A673 (cell line): ENCODE measurements around the gene PHB1. TPM values are rescaled to one million over a fixed set of nuclear protein-coding genes. Genes with fewer than 3 reads are reported as not detected.

ENCODE experiments used
- BruUV-seq: library from RNA; stranded (reverse); fragments of 400-500 nt; replicated peaks from 2 replicates; lab custom pipeline; 2021; lab: Mats Ljungman, UMichigan
- CTCF ChIA-PET: fragments of 300-600 bp; sonication (Branson Sonifier 250); formaldehyde crosslinking; loops from one replicate; lab custom pipeline; 2022; ENCODE audit warnings: antibody characterized with exemption; lab: Charles Lee
- POLR2A ChIA-PET: fragments of 300-600 bp; sonication (Branson Sonifier 250); formaldehyde crosslinking; loops from one replicate; lab custom pipeline; 2022; ENCODE audit warnings: antibody characterized with exemption; ENCODE audit not compliant: low non-redundant PET; lab: Charles Lee
- DNase-seq: peaks from one replicate; pipeline ENCODE4 v3.0.0-alpha.2; 2015; ENCODE audit warnings: low spot score
- H3K27ac ChIP-seq: fragments of 200-600 bp; sonication (generic); 2 replicates; pipeline ENCODE4 v1.5.1; 2016; ENCODE audit warnings: mixed run types, low read depth, mild to moderate bottlenecking, mixed read lengths, antibody characterized with exemption, low read length; ENCODE audit not compliant: poor library complexity, severe bottlenecking
- H3K27me3 ChIP-seq: fragments of 200-600 bp; sonication (generic); replicated peaks from 2 replicates; pipeline ENCODE4 v1.6.1; 2017; ENCODE audit warnings: mixed run types, low read depth, mild to moderate bottlenecking, mixed read lengths, antibody characterized with exemption, low read length; ENCODE audit not compliant: insufficient read depth, poor library complexity
- H3K36me3 ChIP-seq: fragments of 200-600 bp; sonication (generic); 2 replicates; pipeline ENCODE4 v1.6.1; 2016; ENCODE audit warnings: mixed run types, mild to moderate bottlenecking, mixed read lengths, antibody characterized with exemption, low read length; ENCODE audit not compliant: insufficient read depth, poor library complexity, severe bottlenecking
- H3K4me1 ChIP-seq: fragments of 200-600 bp; sonication (generic); 2 replicates; pipeline ENCODE4 v1.6.1; 2017; ENCODE audit warnings: mixed run types, mild to moderate bottlenecking, mixed read lengths, antibody characterized with exemption, low read length; ENCODE audit not compliant: insufficient read depth, poor library complexity, severe bottlenecking
- H3K4me3 ChIP-seq: fragments of 200-600 bp; sonication (generic); 2 replicates; pipeline ENCODE4 v1.5.1; 2016; ENCODE audit warnings: low read depth, mixed run types, mild to moderate bottlenecking, mixed read lengths, low read length; ENCODE audit not compliant: poor library complexity, severe bottlenecking
- H3K9me3 ChIP-seq: fragments of 200-600 bp; sonication (generic); 2 replicates; pipeline ENCODE4 v1.6.1; 2016; ENCODE audit warnings: mixed run types, low read depth, mild to moderate bottlenecking, mixed read lengths, antibody characterized with exemption, low read length; ENCODE audit not compliant: poor library complexity, severe bottlenecking
- EZH2 ChIP-seq: fragments of 200-600 bp; sonication (generic); IDR thresholded peaks from 2 replicates; pipeline ENCODE4 v1.6.1; 2017; ENCODE audit warnings: borderline replicate concordance, low read depth, mild to moderate bottlenecking, mixed read lengths, antibody characterized with exemption, low read length; ENCODE audit not compliant: poor library complexity, severe bottlenecking
- intact Hi-C: fragments of 100-400 bp; cut with micrococcal nuclease; formaldehyde crosslinking; loops from one replicate; pipeline ENCODE4 v1.10.0; 2022; ENCODE audit not compliant: unreplicated experiment
- total RNA-seq: library from RNA; stranded (reverse); gene quantifications from 2 replicates; pipeline ENCODE4 v1.2.3, GENCODE V29; 2021
- TF ChIP-seq, protein P1 (sequence below): fragments of 300-800, 200-600 bp; sonication (generic); conservative IDR thresholded peaks from 2 replicates; pipeline ENCODE4 v1.5.1; 2017; ENCODE audit warnings: low read depth, mild to moderate bottlenecking, antibody characterized with exemption, low read length, moderate library complexity, mixed read lengths

PHB1 gene
- total RNA-seq, 1 experiment from 2014 or later = 451 TPM

GRCh38 chr17:49358641-49359247 is 55.9 kb downstream of the PHB1 start:
- no peaks in the 10 kb centered on the region for H3K27me3 ChIP-seq
- no peak overlapping the region for H3K4me3 ChIP-seq
- ChIA-PET POLR2A (no interaction called here), CTCF (no interaction called here)
- no TSS peak for BruUV-seq
- intact Hi-C loops = no loop called here
- TF ChIP-seq EZH2 = no peak
- TF ChIP-seq, protein P1, sequence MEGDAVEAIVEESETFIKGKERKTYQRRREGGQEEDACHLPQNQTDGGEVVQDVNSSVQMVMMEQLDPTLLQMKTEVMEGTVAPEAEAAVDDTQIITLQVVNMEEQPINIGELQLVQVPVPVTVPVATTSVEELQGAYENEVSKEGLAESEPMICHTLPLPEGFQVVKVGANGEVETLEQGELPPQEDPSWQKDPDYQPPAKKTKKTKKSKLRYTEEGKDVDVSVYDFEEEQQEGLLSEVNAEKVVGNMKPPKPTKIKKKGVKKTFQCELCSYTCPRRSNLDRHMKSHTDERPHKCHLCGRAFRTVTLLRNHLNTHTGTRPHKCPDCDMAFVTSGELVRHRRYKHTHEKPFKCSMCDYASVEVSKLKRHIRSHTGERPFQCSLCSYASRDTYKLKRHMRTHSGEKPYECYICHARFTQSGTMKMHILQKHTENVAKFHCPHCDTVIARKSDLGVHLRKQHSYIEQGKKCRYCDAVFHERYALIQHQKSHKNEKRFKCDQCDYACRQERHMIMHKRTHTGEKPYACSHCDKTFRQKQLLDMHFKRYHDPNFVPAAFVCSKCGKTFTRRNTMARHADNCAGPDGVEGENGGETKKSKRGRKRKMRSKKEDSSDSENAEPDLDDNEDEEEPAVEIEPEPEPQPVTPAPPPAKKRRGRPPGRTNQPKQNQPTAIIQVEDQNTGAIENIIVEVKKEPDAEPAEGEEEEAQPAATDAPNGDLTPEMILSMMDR = no peak
- no peaks in the 10 kb centered on the region for H3K36me3 ChIP-seq
- H3K9me3 ChIP-seq = no peaks in the 10 kb centered on the region
- no peak for DNase-seq
- H3K27ac ChIP-seq = no peak overlapping the region
- H3K4me1 ChIP-seq = peaks cover 29% of the 10 kb centered on the region

DNA sequence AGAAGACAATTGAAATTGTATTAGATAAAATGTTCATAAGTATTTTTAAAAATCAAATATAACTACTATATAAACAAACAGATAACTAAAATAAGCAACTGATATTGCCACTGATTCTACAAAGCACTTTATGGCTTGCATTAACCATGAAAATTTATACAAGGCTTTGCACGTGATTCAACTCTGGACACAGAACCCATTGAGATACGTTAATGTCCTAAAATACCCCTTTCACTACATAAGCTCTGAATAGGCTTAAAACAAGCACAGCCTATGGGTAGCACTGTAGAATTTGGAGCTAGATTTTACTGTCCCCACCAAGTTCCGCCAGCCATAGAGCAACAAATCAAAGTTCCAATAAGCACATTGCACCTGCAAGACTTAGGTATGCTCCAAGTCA is 57.2 kb downstream of the PHB1 start:
- no TSS peak for BruUV-seq
- Histone ChIP-seq H3K36me3 (no peaks in the 10 kb centered on the region), H3K27ac (no peak overlapping the region), H3K27me3 (no peaks in the 10 kb centered on the region), H3K4me1 (peaks cover 29% of the 10 kb centered on the region), H3K4me3 (no peak overlapping the region), H3K9me3 (peaks cover 2% of the 10 kb centered on the region)
- no peak for DNase-seq
- POLR2A ChIA-PET = interaction anchor here (0.7 kb wide), 1 partner anchor 98 kb away, joined by 7 read pairs; no protein-coding TSS in a partner anchor
- TF ChIP-seq, protein P1 = no peak
- no peak for TF ChIP-seq EZH2
- intact Hi-C loops = no loop called here
- CTCF ChIA-PET = no interaction called here

DNA sequence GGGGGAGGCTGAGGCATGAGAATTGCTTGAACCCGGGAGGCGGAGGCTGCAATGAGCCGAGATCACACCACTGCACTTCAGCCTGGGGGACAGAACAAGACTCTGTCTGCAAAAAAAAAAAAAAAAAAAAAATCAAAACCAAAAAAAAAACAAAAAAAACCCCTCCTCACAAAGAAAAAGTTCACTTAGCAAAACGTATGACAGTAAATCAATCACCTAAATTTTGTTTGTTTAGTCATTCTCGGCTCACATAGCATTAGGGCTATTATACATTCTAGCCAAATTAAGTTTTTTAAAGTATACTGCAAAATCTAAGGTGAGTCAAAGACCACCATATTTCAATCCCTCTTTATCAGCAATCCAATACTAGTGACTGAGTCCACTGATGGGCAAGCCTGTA is 58.4 kb downstream of the PHB1 start:
- POLR2A ChIA-PET = no interaction called here
- Histone ChIP-seq H3K36me3 (no peaks in the 10 kb centered on the region), H3K9me3 (peaks cover 3% of the 10 kb centered on the region), H3K4me1 (peaks cover 29% of the 10 kb centered on the region), H3K27ac (no peak overlapping the region), H3K4me3 (no peak overlapping the region), H3K27me3 (no peaks in the 10 kb centered on the region)
- BruUV-seq = no TSS peak
- no peak for DNase-seq
- CTCF ChIA-PET = no interaction called here
- intact Hi-C loops = no loop called here
- TF ChIP-seq, protein P1 = no peak
- TF ChIP-seq EZH2 = no peak

Other genes starting within 250 kb of the PHB1 start
- gene GNGT2, start 204.3 kb downstream of the PHB1 start, total RNA-seq = 9.2 and 9.6 TPM in 2 replicates
- 9.7 and 13.0 TPM in 2 replicates for gene ABI3, start 204.2 kb downstream of the PHB1 start, total RNA-seq
- 88.6 and 98.3 TPM in 2 replicates for gene PHOSPHO1, start 184.1 kb downstream of the PHB1 start, total RNA-seq
- gene ZNF652, start 52.6 kb downstream of the PHB1 start, total RNA-seq = 32.1 and 41.5 TPM in 2 replicates
- gene NGFR, start 80.4 kb upstream of the PHB1 start, total RNA-seq = 39.6 and 60.6 TPM in 2 replicates
- 0.21 and 0.46 TPM in 2 replicates for gene NXPH3, start 161.0 kb upstream of the PHB1 start, total RNA-seq